Mesenchymal stem cell (in vitro differentiated cells and primary cell): ENCODE results near the gene SLC25A25.
"Not testable (repeated sequence)": the region's sequence is repeated elsewhere in the genome, so short reads cannot be mapped to it uniquely, and the experiment has no call there.

ENCODE experiments used
- DNase-seq: peaks from one replicate; pipeline ENCODE4 v3.0.0-alpha.2; 2013
- H2AFZ ChIP-seq: one replicate; pipeline ENCODE4 v1.6.1; 2013; ENCODE audit warnings: low read depth, mild to moderate bottlenecking, control low read depth, inconsistent platforms, low read length, moderate library complexity
- H2AK5ac ChIP-seq: 2 replicates; pipeline ENCODE4 v1.6.1; 2013; ENCODE audit warnings: low read length, moderate library complexity, mild to moderate bottlenecking, inconsistent platforms; ENCODE audit not compliant: severe bottlenecking
- H2BK120ac ChIP-seq: one replicate; pipeline ENCODE4 v1.6.1; 2013; ENCODE audit warnings: low read depth, mild to moderate bottlenecking, inconsistent platforms, low read length, moderate library complexity
- H2BK12ac ChIP-seq, 2 experiments: one replicate each; pipeline ENCODE4 v1.6.1; 2013; ENCODE audit warnings: inconsistent platforms in 2 of 2, low read length in 2 of 2, mild to moderate bottlenecking in 2 of 2, moderate library complexity in 2 of 2, control low read depth in 1 of 2
- H2BK15ac ChIP-seq: one replicate; pipeline ENCODE4 v1.6.1; 2013; ENCODE audit warnings: mild to moderate bottlenecking, low read depth, inconsistent platforms; ENCODE audit not compliant: poor library complexity, severe bottlenecking
- H2BK5ac ChIP-seq: 2 replicates; pipeline ENCODE4 v1.6.1; 2013; ENCODE audit warnings: low read depth, mild to moderate bottlenecking, low read length, control low read depth, inconsistent platforms; ENCODE audit not compliant: poor library complexity, severe bottlenecking
- H3K14ac ChIP-seq, 2 experiments: one replicate each; pipeline ENCODE4 v1.6.1; 2013; ENCODE audit warnings: inconsistent platforms in 2 of 2, low read length in 2 of 2, control low read depth in 1 of 2, mild to moderate bottlenecking in 1 of 2, moderate library complexity in 1 of 2
- H3K18ac ChIP-seq, 2 experiments: one replicate each; pipeline ENCODE4 v1.6.1; 2013; ENCODE audit warnings: inconsistent platforms in 2 of 2, low read length in 2 of 2, control low read depth in 1 of 2, low read depth in 1 of 2, mild to moderate bottlenecking in 1 of 2
- H3K23ac ChIP-seq, 2 experiments: one replicate each; pipeline ENCODE4 v1.6.1; 2013; ENCODE audit warnings: inconsistent platforms in 2 of 2, low read length in 2 of 2, mild to moderate bottlenecking in 2 of 2, moderate library complexity in 2 of 2, control low read depth in 1 of 2
- H3K27ac ChIP-seq: 2 replicates; pipeline ENCODE4 v1.5.1; 2013; ENCODE audit warnings: mild to moderate bottlenecking, moderate library complexity, low read length, control low read depth, inconsistent platforms; ENCODE audit not compliant: poor library complexity, severe bottlenecking
- H3K27me3 ChIP-seq, 2 experiments: 2 replicates each; pipeline versions ENCODE4 v1.6.1 to v1.7.0; 2013; ENCODE audit warnings: low read length in 2 of 2, mild to moderate bottlenecking in 2 of 2, moderate library complexity in 2 of 2, control low read depth in 1 of 2, inconsistent platforms in 1 of 2; ENCODE audit not compliant: control insufficient read depth in 1 of 2, insufficient read depth in 1 of 2
- H3K36me3 ChIP-seq, 2 experiments: 2 replicates each; pipeline versions ENCODE4 v1.6.1 to v1.7.0; 2013; ENCODE audit warnings: low read length in 2 of 2, control low read depth in 1 of 2, inconsistent platforms in 1 of 2, low read depth in 1 of 2, mild to moderate bottlenecking in 1 of 2; ENCODE audit not compliant: insufficient read depth in 2 of 2, control insufficient read depth in 1 of 2
- H3K4ac ChIP-seq, 2 experiments: one replicate each; pipeline ENCODE4 v1.6.1; 2013; ENCODE audit warnings: inconsistent platforms in 2 of 2, low read length in 2 of 2, mild to moderate bottlenecking in 2 of 2, moderate library complexity in 2 of 2, control low read depth in 1 of 2, low read depth in 1 of 2
- H3K4me1 ChIP-seq: 2 replicates; pipeline ENCODE4 v1.6.1; 2013; ENCODE audit warnings: low read depth, low read length, control low read depth; ENCODE audit not compliant: control insufficient read depth, insufficient read depth
- H3K4me2 ChIP-seq: 2 replicates; pipeline ENCODE4 v1.6.1; 2013; ENCODE audit warnings: low read length, mild to moderate bottlenecking, inconsistent platforms; ENCODE audit not compliant: poor library complexity, severe bottlenecking
- H3K4me3 ChIP-seq, 2 experiments: 2 replicates each; pipeline versions ENCODE4 v1.5.1 to v1.7.0; 2013; ENCODE audit warnings: low read length in 2 of 2, mild to moderate bottlenecking in 2 of 2, control low read depth in 1 of 2, low read depth in 1 of 2; ENCODE audit not compliant: insufficient read depth in 1 of 2
- H3K79me1 ChIP-seq: replicated peaks from 2 replicates; pipeline ENCODE4 v1.6.1; 2013; ENCODE audit warnings: mild to moderate bottlenecking, control low read depth, low read length, inconsistent platforms; ENCODE audit not compliant: poor library complexity, severe bottlenecking
- H3K9ac ChIP-seq: 2 replicates; pipeline ENCODE4 v1.7.0; 2013; ENCODE audit warnings: mild to moderate bottlenecking, low read length, moderate library complexity
- H3K9me3 ChIP-seq: 2 replicates; pipeline ENCODE4 v1.7.0; 2013; ENCODE audit warnings: mild to moderate bottlenecking, low read length; ENCODE audit not compliant: control insufficient read depth
- H4K8ac ChIP-seq: one replicate; pipeline ENCODE4 v1.6.1; 2013; ENCODE audit warnings: inconsistent platforms, mild to moderate bottlenecking, low read length, moderate library complexity
- H4K91ac ChIP-seq: one replicate; pipeline ENCODE4 v1.6.1; 2013; ENCODE audit warnings: mild to moderate bottlenecking, low read length, inconsistent platforms
- WGBS: methylation state at CpG from one replicate; pipeline ENCODE4 v1.1.7; 2013; ENCODE audit warnings: mixed read lengths; 5-methylcytosine and 5-hydroxymethylcytosine counted together

SLC25A25 gene

GRCh38 chr9:128023671-128024070, 44.4 kb upstream of the SLC25A25 start:
- H3K27ac ChIP-seq, DNase-seq, H4K8ac ChIP-seq, H3K9me3 ChIP-seq, H4K91ac ChIP-seq, H3K4me2 ChIP-seq, H2BK5ac ChIP-seq, H2AFZ ChIP-seq, H3K27me3 ChIP-seq, H2AK5ac ChIP-seq, H2BK12ac ChIP-seq, H3K36me3 ChIP-seq, H3K79me1 ChIP-seq, H2BK15ac ChIP-seq, H3K18ac ChIP-seq, H3K4me1 ChIP-seq, H2BK120ac ChIP-seq, H3K14ac ChIP-seq, H3K4ac ChIP-seq, H3K9ac ChIP-seq, H3K23ac ChIP-seq, H3K4me3 ChIP-seq: not testable (repeated sequence)
- 89% methylated on average over 12 of the region's 12 CpGs for WGBS

- WGBS, result 82% methylated on average over 4 of the region's 5 CpGs
- no peaks in the 10 kb centered on the region for H3K36me3 ChIP-seq
Observed at GRCh38 chr9:128024761-128025308, 43.2 kb upstream of the SLC25A25 start.

GRCh38 chr9:128025736-128026135, 42.3 kb upstream of the SLC25A25 start:
- 76% methylated on average over 3 of the region's 4 CpGs for WGBS
- Histone ChIP-seq H3K4me3 (no peak overlapping the region), H3K27ac (no peak overlapping the region), H3K4me2 (no peak overlapping the region), H4K8ac (no peak overlapping the region), H2BK15ac (no peak overlapping the region), H3K27me3 (no peaks in the 10 kb centered on the region), H2BK12ac (no peak overlapping the region), H3K9ac (no peak overlapping the region), H3K23ac (no peak overlapping the region), H2AFZ (no peak overlapping the region), H3K4me1 (peaks cover 1% of the 10 kb centered on the region), H3K4ac (peak overlapping the region in 1 of 2 experiments; percentile 70), H3K18ac (no peak overlapping the region), H3K79me1 (no peaks in the 10 kb centered on the region), H3K9me3 (no peaks in the 10 kb centered on the region), H2BK5ac (no peak overlapping the region), H2BK120ac (no peak overlapping the region), H3K36me3 (no peaks in the 10 kb centered on the region), H2AK5ac (no peak overlapping the region), H4K91ac (no peak overlapping the region), H3K14ac (no peak overlapping the region)
- no peak for DNase-seq

More at GRCh38 chr9:128024761-128025308, 43.2 kb upstream of the SLC25A25 start:
- H2BK120ac ChIP-seq, result no peak overlapping the region
- H4K91ac ChIP-seq, result no peak overlapping the region
- H2BK15ac ChIP-seq, result no peak overlapping the region
- H3K79me1 ChIP-seq, result no peaks in the 10 kb centered on the region
- no peak overlapping the region for H4K8ac ChIP-seq
- no peak overlapping the region for H3K4me3 ChIP-seq
- peak; percentile 40 for DNase-seq
- H3K18ac ChIP-seq, result no peak overlapping the region
- H3K27ac ChIP-seq, result no peak overlapping the region
- H2AFZ ChIP-seq, result no peak overlapping the region
- no peaks in the 10 kb centered on the region for H3K9me3 ChIP-seq
- no peak overlapping the region for H2BK5ac ChIP-seq
- H3K27me3 ChIP-seq, result no peaks in the 10 kb centered on the region
- H3K14ac ChIP-seq, result no peak overlapping the region
- H3K23ac ChIP-seq, result no peak overlapping the region
- no peak overlapping the region for H3K4me2 ChIP-seq
- H2BK12ac ChIP-seq, result no peak overlapping the region
- H2AK5ac ChIP-seq, result no peak overlapping the region
- no peak overlapping the region for H3K9ac ChIP-seq
- peaks cover 1% of the 10 kb centered on the region for H3K4me1 ChIP-seq
- no peak overlapping the region for H3K4ac ChIP-seq

GRCh38 chr9:128026255-128026772, 41.7 kb upstream of the SLC25A25 start:
- H3K18ac ChIP-seq, result no peak overlapping the region
- no peak overlapping the region for H2AFZ ChIP-seq
- no peaks in the 10 kb centered on the region for H3K36me3 ChIP-seq
- H2AK5ac ChIP-seq, result no peak overlapping the region
- H3K9me3 ChIP-seq, result no peaks in the 10 kb centered on the region
- H3K9ac ChIP-seq, result no peak overlapping the region
- no peaks in the 10 kb centered on the region for H3K27me3 ChIP-seq
- DNase-seq, result no peak
- peaks cover 1% of the 10 kb centered on the region for H3K4me1 ChIP-seq
- H4K91ac ChIP-seq, result no peak overlapping the region
- no peak overlapping the region for H2BK5ac ChIP-seq
- peak overlapping the region in 1 of 2 experiments; percentile 70 for H3K4ac ChIP-seq
- peak overlapping the region; percentile 29 for H4K8ac ChIP-seq
- H2BK120ac ChIP-seq, result no peak overlapping the region
- H2BK12ac ChIP-seq, result peak overlapping the region in 1 of 2 experiments; percentile 30
- WGBS, result 96% methylated on average over 12 of the region's 12 CpGs
- H3K27ac ChIP-seq, result no peak overlapping the region
- H2BK15ac ChIP-seq, result no peak overlapping the region
- H3K23ac ChIP-seq, result no peak overlapping the region
- no peaks in the 10 kb centered on the region for H3K79me1 ChIP-seq
- no peak overlapping the region for H3K4me3 ChIP-seq
- no peak overlapping the region for H3K4me2 ChIP-seq
- no peak overlapping the region for H3K14ac ChIP-seq
